Measurements from ENCODE around the gene SLC9A6.
"Not testable (repeated sequence)": the region's sequence is repeated elsewhere in the genome, so short reads cannot be mapped to it uniquely, and the experiment has no call there.

Gene SLC9A6

DNA sequence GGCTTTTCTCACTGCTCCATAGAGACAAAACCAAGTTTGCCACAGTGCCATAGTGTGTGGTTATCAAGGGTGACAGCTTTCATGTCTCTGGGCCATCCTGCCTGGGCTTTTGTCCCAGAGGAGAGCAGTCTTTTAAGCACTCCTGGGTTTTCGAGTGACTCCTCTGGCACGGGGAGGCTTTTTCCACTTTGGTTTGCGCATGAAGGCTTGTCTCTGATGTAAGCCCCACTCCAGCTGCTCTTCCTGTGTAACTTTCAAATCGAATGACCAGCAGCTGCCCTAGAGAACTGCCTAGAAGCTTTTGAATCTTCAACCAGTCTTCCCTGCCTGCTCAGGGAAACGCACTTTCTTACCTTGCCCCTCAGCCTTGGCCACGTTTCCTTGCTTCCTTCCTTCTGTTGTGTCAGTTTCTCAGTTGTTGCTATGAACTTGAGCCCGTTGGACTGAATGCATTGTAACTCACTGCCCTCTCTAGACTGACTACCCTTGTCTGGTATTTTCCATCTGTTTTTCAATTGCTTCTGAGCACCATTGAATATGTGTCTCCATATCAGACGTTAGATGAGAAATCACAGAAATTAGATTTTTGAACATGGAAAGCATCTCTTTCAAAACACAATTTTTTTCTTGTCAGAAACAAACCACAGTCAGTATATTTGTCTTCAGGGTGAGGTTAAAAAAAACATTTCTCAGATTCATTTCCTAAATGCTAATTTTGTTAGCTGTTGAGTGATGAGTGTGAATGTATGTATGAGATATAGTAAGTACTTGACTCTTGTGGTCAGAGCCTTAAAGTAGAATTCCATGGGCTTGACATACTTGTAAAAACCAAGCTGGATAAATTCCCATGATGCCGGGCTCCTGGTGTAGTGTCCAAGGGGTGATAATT lies 45.3 kb downstream of the SLC9A6 start:
- no peak for DNase-seq

DNA sequence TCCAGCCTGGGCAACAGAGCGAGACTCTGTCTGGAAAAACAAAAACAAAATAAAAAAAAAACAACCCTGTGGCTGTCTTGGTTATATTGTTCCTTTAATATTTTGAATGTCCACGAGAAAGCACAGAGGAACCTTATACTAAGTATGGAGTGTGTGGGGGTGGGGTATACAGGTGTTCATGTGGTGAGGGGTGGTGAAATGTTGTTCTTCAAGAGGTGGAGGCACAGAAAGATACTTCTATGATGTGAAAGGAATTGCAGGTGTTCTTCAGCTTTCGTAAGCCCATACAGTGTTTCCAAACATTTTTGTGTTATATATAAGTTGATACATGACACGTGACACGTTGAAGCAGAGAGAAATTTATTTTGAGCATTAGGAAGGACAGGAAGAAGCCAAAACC lies 46.4 kb downstream of the SLC9A6 start:
- no peak for DNase-seq

DNA sequence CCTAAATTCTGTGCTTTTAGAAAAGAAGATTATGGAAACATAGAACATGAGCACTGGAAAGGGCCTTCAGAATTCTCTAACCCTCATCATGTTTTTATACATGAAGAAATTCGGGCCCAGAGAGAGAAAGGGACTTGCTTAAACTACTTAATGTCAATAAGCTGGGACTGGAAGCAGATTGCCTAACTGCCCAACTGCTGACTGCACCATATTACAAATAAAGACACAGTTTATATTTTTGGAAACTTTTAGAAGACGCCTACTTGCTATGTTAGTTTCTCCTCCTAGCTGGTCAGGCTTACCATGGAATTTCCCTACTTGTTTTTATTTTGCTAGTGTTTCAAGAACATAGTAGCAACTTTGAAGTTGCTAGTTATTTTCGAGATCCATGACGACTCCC lies 47.1 kb downstream of the SLC9A6 start:
- DNase-seq: no peak

DNA sequence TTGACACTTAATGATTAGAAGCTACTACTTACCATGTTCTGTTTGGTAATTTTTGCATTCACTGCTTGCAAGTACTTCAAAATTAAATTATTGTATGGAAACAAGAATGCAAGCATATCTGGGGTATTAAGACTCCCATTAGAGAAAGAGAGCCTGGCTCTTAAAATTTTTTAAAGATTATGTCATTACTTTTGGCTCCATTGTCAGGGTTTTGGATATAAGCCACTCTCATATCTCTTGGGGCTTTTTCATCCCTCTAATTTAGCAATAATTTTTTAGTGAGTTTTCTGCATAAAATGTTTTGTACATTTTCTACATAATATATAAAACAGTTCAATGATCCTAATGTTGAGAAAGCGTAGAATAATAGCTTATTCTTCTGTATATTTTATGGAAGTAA lies 49.4 kb downstream of the SLC9A6 start:
- no peak for DNase-seq

DNA sequence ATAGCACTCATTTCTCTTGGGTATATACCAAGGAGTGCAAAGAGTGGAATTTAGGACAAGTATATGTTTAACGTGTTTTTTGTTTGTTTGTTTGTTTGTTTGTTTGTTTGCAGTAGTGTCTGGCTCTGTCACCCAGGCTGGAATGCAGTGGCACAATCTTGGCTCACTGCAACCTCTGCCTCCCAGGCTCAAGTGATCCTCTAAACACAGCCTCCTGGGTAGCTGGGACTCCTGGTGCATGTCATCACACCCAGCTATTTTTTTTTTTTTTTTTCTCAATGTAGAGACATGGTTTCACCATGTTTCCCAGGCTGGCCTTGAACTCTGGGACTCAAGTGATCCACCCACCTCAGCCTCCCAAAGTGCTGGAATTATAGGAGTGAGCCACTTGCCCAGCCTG lies 50.4 kb downstream of the SLC9A6 start:
- no peak for DNase-seq

DNA sequence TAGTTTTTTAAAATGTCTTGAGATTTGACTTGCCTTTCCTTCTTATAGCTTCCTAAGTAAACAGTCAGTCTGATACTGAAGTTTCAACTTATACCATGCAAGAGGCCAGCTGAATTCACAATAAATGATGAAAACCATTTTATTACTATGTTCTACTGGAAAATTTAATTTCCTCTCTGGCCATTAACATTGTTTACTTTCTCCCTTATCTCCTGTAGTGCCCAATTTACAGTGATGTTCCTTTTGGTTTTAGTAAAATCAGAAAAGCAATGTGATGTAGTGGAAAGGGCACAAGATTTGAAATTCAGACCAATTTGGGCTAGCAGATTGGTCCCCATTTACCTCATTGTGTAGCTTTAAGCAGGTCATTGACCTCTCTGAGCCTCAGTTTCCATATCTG lies 54.2 kb downstream of the SLC9A6 start:
- DNase-seq: no peak

DNA sequence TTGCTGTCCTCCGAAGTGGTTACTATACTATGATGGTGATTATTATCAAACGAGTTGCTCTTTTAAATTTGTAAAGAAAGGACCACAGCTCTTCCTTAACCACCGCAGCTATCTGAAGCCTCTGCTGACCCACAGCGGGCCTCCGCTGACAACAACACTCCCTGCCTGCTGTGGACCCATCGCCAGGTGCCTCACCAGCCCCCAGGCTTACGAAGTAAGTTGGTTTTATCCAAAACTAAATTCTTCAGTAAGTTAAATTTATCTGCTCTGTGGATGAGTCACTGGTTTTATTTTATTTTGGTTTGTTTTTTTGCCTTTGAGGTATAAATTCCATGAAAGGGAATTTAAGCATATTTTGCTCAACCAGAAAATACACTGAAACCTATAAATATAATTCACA lies 54.7 kb downstream of the SLC9A6 start:
- no peak for DNase-seq

GRCh38 chrX:136041254-136041812 lies 56.1 kb downstream of the SLC9A6 start:
- DNase-seq: no peak

- DNase-seq: no peak
These were observed 59.8 kb downstream of the SLC9A6 start for GRCh38 chrX:136045008-136045407.

DNA sequence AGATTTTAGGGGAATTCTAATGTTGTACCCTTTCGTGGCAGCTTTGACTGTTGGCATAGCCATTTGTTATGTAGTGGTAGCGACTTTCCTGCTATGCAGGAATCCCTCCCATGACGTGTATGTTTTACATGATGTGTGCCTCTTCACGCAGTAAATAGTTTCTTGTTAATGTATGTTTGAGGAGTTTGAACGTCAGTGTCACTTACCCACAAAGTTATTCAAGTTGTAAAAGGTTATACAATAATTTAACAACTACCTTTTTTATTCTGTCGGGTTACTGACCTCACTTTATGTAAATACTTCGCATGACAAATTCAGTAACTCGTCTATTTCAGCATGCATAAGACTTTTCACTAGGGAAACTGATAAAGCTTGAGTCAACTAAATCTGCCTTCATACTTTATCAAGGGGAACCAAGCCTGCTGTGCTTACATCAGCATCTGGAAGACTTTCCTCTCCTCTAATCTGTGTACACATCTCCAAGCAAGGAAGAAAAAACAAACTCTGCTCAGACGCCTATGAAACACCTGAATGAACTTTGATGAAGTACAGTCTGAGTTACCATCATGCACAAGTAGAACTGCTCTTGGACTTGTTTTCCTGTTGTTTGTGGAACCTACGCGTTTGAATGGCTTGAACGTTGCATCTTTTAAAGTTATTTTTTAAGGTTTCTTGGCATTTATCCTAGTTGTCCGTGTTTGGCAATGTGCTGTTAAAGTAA lies 61.2 kb downstream of the SLC9A6 start:
- no peak for DNase-seq

DNA sequence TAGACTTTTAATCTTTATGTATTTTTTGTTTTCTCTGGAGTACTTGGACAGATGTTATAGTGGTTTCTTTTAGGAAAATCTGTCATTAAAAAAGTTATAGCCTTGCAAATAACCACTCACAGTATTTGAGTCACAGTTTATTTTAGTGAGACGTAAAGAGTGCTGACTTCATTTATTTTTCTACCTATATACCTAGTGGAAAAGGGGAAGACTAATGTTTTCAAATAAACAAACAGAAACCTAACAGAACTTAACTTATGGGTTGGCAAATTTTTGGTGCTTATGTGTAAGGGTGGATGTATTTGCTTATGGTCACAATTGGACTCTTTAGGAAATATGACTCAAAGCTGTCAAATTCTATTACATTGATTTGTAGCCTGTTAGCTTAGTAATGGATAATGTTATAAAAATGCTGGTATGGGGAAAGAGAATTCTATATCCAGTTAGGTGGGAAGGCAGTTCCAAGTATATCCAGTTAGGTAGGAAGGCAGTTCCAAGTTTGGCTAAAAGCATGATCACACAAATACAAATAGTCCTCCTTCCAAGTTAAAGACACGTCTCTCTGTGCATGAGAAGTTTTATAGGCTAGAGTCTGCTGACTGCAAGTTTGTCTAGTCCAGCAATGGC lies 61.9 kb downstream of the SLC9A6 start:
- no peak for DNase-seq

GRCh38 chrX:136047969-136048368 lies 62.7 kb downstream of the SLC9A6 start:
- no peak for DNase-seq

DNA sequence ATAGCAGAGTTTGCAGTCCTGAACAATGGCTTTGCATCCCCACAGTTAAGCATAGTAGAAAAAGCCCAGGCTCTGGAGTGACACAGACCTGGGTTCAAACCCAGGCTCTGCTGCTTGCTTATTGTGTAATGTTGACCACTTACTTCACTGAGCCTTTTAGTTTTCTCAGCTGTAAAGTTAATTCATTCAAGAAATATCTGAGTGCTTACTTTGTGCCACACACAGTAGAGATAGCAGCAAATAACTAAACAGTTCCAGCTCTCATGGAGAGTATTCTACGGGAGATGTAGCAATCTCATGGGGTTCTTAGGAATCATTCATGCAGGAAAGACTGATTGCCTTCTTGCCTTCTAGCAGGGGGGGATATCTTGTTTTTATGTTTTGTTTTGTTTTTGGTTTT lies 63.2 kb downstream of the SLC9A6 start:
- DNase-seq: no peak

DNA sequence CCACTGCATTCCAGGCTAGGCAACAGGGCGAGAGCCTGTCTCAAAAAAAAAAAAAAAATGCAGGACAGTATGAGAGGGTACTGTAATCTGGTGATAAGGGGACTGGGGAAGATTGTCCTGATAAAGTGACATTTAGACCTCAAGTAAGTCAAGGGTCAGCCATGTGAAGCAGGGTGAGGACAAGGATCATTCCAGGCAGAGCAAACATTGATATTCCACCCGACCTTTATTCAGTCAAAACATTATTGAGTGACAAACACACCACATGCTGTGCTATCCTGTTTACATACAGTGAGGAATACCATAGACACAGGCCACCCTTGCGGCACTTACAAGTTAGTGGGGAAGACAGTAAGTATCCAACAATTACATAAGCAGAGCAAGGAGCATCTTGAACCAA lies 64.4 kb downstream of the SLC9A6 start:
- DNase-seq: no peak

DNA sequence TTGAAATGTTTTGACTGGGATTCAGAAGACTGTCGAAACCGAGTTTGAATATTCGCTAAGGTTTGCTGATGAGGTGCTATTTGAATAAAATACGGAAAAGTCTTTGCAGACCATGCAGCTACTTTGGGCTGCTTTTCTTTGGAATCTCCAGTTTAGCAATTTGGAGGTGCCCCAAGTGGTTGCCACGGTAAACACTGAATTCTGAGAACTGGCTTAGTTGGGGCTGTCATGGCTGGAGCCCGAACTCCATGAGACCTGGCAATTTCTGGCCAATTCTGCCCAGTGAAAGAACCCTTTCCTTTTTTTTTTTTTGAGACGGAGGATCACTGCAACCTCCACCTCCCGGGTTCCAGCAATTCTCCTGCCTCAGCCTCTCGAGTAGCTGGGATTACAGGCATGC lies 65.6 kb downstream of the SLC9A6 start:
- DNase-seq: not testable (repeated sequence)

DNA sequence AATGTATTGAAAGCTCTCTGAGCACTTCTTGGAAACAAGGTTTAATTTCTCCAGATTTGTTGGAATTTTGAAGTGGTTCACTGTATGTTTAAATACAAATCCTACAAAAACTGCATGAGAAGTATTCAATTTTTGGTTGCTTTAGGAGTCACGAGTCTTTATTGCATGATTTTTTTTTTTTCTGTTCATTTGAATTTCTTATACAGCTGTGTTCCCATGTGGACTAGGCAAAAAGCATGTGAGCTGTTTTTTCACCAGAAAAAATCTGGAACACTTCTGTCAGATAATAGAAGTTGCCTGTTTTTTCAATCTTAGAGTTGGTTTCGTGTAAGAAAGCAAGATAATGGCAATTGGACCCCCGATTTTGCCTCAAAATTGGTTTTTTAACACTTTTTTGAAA lies 66.4 kb downstream of the SLC9A6 start:
- no peak for DNase-seq

DNA sequence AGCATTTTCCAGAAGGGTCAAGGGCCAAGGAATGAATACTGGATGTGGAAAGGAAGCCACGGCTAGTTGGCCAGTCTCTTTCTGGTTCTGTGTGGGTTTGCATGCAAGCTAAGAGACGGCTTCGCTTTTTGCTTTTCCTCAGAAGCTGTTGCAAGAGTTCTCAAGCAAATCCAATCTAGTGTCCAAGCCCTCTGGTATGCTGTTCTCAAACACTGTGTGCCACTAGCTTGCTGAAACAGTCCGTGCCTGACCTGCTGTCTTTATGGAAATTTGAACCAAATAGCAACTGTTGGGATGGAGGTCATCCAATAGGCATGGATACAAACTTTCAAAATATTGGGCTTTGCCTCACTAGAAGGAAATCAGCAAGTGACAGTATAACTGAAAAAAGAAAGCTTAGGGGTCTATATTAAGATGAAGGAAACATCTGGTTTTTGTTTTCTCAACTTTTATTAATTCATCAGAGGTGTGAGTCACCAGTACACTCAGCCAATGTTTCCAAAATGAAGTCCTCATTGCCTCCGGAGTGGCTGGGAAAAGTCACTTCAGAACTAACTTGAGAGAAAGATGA lies 70.5 kb downstream of the SLC9A6 start:
- DNase-seq: no peak

GRCh38 chrX:136057567-136057966 lies 72.3 kb downstream of the SLC9A6 start:
- no peak for DNase-seq

DNA sequence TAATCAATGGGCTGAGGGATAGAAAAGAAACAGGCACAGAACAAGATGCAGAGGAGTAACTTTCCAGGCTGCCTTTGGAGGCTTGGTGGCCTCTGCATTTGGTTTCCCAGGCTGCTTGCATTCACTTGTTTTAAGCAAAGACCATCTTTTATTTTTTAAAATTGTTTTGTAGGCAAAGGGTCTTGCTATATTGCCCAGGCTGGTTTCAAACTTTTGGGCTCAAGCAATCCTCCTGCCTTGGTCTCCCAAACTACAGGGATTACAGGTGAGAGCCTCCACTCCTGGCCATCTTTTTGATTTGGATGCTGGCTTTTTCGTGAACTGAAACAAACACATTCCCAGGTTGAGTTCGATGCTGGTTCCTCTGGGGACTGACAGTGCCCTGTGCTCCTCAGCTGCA lies 74.1 kb downstream of the SLC9A6 start:
- no peak for DNase-seq

GRCh38 chrX:136061286-136061685 lies 76.1 kb downstream of the SLC9A6 start:
- DNase-seq: no peak

- no peak for DNase-seq
These were observed 76.5 kb downstream of the SLC9A6 start for GRCh38 chrX:136061696-136062095.

- DNase-seq: no peak
These were observed 78.3 kb downstream of the SLC9A6 start for GRCh38 chrX:136063340-136064079.

- DNase-seq: no peak
These were observed 79.4 kb downstream of the SLC9A6 start for GRCh38 chrX:136064661-136065043.

Measured in CD4-positive, alpha-beta T cell treated with Interleukin-10 for 1 hour (primary cell).